Upper lobe of left lung (tissue), 6 donors: Measurements from ENCODE around the gene NCAPD3. TPM values are rescaled to one million over a fixed set of nuclear protein-coding genes. Genes with fewer than 3 reads are reported as not detected.

Experiments used
- ATAC-seq, 2 donors: fragments of 200-7000 bp; cut with Tn5 transposase; one replicate each; pipeline ENCODE4 v1.9.1; 2022; ENCODE audit warnings: mild to moderate bottlenecking in 2 of 2, moderate library complexity in 2 of 2; ENCODE audit not compliant: low FRiP score in 2 of 2
- DNase-seq, 2 donors: peaks; one replicate each; pipeline ENCODE4 v3.0.0-alpha.2; 2019 to 2020
- H3K27ac ChIP-seq, 4 donors: fragments of 200-600 bp; sonication (generic); one replicate each; pipeline ENCODE4 v1.5.1; 2016 to 2019
- H3K27me3 ChIP-seq, 4 donors: fragments of 200-600 bp; sonication (generic); one replicate each; pipeline ENCODE4 v1.5.1; 2017 to 2019
- H3K36me3 ChIP-seq, 4 donors: fragments of 200-600 bp; sonication (generic); one replicate each; pipeline ENCODE4 v1.5.1; 2016 to 2019
- H3K4me1 ChIP-seq, 4 donors: fragments of 200-600 bp; sonication (generic); one replicate each; pipeline ENCODE4 v1.5.1; 2018 to 2019
- H3K4me3 ChIP-seq, 4 donors: fragments of 200-600 bp; sonication (generic); one replicate each; pipeline ENCODE4 v1.5.1; 2017 to 2019; ENCODE audit warnings: mild to moderate bottlenecking in 2 of 4, moderate library complexity in 1 of 4
- H3K9me3 ChIP-seq, 4 donors: fragments of 200-600 bp; sonication (generic); one replicate each; pipeline ENCODE4 v1.5.1; 2018 to 2019
- EP300 ChIP-seq, 4 donors: sonication (generic); formaldehyde crosslinking; IDR thresholded peaks; one replicate each; pipeline ENCODE4 v1.5.1; 2017; ENCODE audit warnings: antibody characterized with exemption in 4 of 4, control low read depth in 2 of 4
- POLR2A ChIP-seq, 4 donors: fragments of 450-650 bp; IDR thresholded peaks; one replicate each; pipeline ENCODE4 v1.5.1; 2016 to 2017; ENCODE audit warnings: antibody characterized with exemption in 4 of 4, mild to moderate bottlenecking in 2 of 4
- POLR2AphosphoS5 ChIP-seq, 2 donors: sonication (generic); formaldehyde crosslinking; IDR thresholded peaks; one replicate each; pipeline ENCODE4 v1.5.1; 2017; ENCODE audit warnings: antibody characterized with exemption in 2 of 2
- WGBS, 2 donors: methylation state at CpG; one replicate each; pipeline ENCODE4 v1.1.5; 2017 to 2018; 5-methylcytosine and 5-hydroxymethylcytosine counted together
- total RNA-seq, 6 donors: library from RNA; depleted of rRNA in 4 of 6; stranded (reverse); fragments of >200 nt in 4 of 6; gene quantifications; one replicate each; pipeline versions ENCODE4 v1.1.0 to v1.2.1, GENCODE V29; 2016 to 2021
- TF ChIP-seq, protein P1 (sequence below), 6 experiments: fragments of 450-650 bp in 4 of 6; fragments of 200-600 bp in 2 of 6; sonication (generic) in 2 of 6; IDR thresholded peaks; one replicate each; pipeline ENCODE4 v1.5.1; 2016 to 2019; ENCODE audit warnings: antibody characterized with exemption in 6 of 6
- donor health status: DM: no; HTN: no; CAD: no; lungs with moderate emphysema.
- donor health status: DM: no; HTN: yes; CAD: no; lungs with severe emphysema.

Gene NCAPD3
- total RNA-seq, 6 donors from 2014 or later: 9.9 to 32.5 (median 15.8) TPM

DNA sequence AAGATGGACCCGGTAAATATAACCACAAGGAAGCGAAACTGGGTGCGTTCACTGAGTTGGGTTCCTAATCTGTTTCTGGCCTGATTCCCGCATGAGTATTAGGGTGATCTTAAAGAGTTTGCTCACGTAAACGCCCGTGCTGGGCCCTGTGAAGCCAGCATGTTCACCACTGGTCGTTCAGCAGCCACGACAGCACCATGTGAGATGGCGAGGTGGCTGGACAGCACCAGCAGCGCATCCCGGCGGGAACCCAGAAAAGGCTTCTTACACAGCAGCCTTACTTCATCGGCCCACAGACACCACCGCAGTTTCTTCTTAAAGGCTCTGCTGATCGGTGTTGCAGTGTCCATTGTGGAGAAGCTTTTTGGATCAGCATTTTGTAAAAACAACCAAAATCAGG, 74.4 kb downstream of the NCAPD3 start:
- no peak overlapping the region for H3K27ac ChIP-seq
- DNase-seq: no peak
- no peak for ATAC-seq
- H3K4me3 ChIP-seq: no peak overlapping the region
- H3K27me3 ChIP-seq: no peaks in the 10 kb centered on the region
- WGBS, 2 donors: 93 to 94% methylated on average over 13 to 16 of the region's 16 CpGs
- H3K36me3 ChIP-seq: peaks cover 5 to 74% (median 30%) of the 10 kb centered on the region in 4 donors
- H3K9me3 ChIP-seq: no peaks in the 10 kb centered on the region
- no peaks in the 10 kb centered on the region for H3K4me1 ChIP-seq
- TF ChIP-seq POLR2A (IDR thresholded peaks at IDR 0.05): no peak
- no peak for TF ChIP-seq EP300 (IDR thresholded peaks at IDR 0.05)
- TF ChIP-seq POLR2AphosphoS5 (IDR thresholded peaks at IDR 0.05): no peak
- TF ChIP-seq, protein P1, sequence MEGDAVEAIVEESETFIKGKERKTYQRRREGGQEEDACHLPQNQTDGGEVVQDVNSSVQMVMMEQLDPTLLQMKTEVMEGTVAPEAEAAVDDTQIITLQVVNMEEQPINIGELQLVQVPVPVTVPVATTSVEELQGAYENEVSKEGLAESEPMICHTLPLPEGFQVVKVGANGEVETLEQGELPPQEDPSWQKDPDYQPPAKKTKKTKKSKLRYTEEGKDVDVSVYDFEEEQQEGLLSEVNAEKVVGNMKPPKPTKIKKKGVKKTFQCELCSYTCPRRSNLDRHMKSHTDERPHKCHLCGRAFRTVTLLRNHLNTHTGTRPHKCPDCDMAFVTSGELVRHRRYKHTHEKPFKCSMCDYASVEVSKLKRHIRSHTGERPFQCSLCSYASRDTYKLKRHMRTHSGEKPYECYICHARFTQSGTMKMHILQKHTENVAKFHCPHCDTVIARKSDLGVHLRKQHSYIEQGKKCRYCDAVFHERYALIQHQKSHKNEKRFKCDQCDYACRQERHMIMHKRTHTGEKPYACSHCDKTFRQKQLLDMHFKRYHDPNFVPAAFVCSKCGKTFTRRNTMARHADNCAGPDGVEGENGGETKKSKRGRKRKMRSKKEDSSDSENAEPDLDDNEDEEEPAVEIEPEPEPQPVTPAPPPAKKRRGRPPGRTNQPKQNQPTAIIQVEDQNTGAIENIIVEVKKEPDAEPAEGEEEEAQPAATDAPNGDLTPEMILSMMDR (IDR thresholded peaks at IDR 0.05): no peak

DNA sequence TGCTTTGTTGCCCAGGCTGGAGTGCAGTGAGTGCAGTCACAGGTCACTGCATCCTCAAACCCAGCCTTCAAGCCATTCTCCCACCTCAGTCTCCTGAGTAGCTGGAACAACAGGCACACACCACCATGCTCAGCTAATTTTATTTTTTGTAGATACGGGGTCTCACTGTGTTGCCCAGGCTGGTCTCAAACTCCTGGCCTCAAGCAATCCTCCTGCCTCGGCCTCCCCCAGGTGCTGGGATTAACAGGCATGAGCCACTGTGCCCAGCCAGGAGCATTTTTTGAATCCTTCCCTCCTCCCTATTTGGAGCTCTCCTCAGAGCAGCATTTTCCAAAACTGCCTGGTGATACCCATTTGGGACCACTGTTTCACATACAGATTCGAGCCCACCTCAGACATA, 77.2 kb downstream of the NCAPD3 start:
- Histone ChIP-seq H3K36me3 (peaks cover 2 to 54% (median 16%) of the 10 kb centered on the region in 4 donors), H3K4me3 (no peak overlapping the region), H3K27me3 (no peaks in the 10 kb centered on the region), H3K27ac (no peak overlapping the region), H3K4me1 (no peaks in the 10 kb centered on the region), H3K9me3 (no peaks in the 10 kb centered on the region)
- WGBS, 2 donors: 88 to 98% methylated on average over 3 of the region's 3 CpGs
- ATAC-seq: no peak
- TF ChIP-seq EP300 (IDR thresholded peaks at IDR 0.05) (no peak), POLR2AphosphoS5 (IDR thresholded peaks at IDR 0.05) (no peak), POLR2A (IDR thresholded peaks at IDR 0.05) (no peak)
- TF ChIP-seq, protein P1 (IDR thresholded peaks at IDR 0.05): no peak
- DNase-seq: no peak

DNA sequence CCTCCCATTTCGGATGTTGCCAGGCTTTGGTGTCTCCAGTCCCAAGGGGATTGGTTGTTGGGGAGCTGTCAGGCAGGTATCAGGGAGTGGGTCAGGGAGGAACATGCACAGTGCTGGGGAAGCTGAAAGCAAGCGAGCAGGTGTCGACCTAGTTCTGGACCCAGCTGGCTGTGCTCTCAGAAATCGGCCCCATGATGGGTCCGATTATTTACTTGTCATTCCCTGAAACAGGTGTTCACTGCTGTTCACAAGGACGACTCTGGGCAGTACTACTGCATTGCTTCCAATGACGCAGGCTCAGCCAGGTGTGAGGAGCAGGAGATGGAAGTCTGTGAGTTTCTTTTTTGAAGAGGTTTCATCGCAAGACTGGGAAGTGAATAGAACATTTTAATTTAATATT, 78.1 kb downstream of the NCAPD3 start:
- ATAC-seq (no peak), DNase-seq (no peak)
- H3K4me1 ChIP-seq: no peaks in the 10 kb centered on the region
- no peak overlapping the region for H3K27ac ChIP-seq
- H3K4me3 ChIP-seq: no peak overlapping the region
- no peaks in the 10 kb centered on the region for H3K9me3 ChIP-seq
- H3K36me3 ChIP-seq: peaks cover 0 to 50% (median 11%) of the 10 kb centered on the region in 4 donors
- no peaks in the 10 kb centered on the region for H3K27me3 ChIP-seq
- 87 to 96% methylated on average over 7 to 8 of the region's 8 CpGs for WGBS, 2 donors
- TF ChIP-seq POLR2AphosphoS5 (IDR thresholded peaks at IDR 0.05) (no peak), POLR2A (IDR thresholded peaks at IDR 0.05) (no peak), EP300 (IDR thresholded peaks at IDR 0.05) (no peak)
- TF ChIP-seq, protein P1 (IDR thresholded peaks at IDR 0.05): no peak

DNA sequence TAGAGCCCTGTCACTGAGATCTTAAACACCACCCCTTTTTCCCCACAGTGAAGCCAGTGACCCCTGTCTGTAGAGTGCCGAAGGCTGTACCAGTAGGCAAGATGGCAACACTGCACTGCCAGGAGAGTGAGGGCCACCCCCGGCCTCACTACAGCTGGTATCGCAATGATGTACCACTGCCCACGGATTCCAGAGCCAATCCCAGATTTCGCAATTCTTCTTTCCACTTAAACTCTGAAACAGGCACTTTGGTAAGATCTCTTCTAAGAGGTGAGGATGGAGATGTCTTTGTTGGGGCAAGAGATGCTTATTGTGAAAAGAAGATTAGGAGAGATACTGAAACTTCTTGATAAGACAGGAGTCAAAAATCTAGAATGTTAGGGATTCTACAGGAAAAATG, 79.0 kb downstream of the NCAPD3 start:
- Histone ChIP-seq H3K4me1 (peaks cover 0 to 2% (median under 1%) of the 10 kb centered on the region in 4 donors), H3K4me3 (no peak overlapping the region), H3K36me3 (peaks cover 0 to 42% (median 8%) of the 10 kb centered on the region in 4 donors), H3K27me3 (no peaks in the 10 kb centered on the region), H3K9me3 (no peaks in the 10 kb centered on the region), H3K27ac (no peak overlapping the region)
- ATAC-seq (no peak), DNase-seq (no peak)
- TF ChIP-seq POLR2A (IDR thresholded peaks at IDR 0.05): no peak
- no peak for TF ChIP-seq EP300 (IDR thresholded peaks at IDR 0.05)
- TF ChIP-seq, protein P1 (IDR thresholded peaks at IDR 0.05): no peak
- TF ChIP-seq POLR2AphosphoS5 (IDR thresholded peaks at IDR 0.05): no peak
- 65 to 84% methylated on average over 5 of the region's 5 CpGs for WGBS, 2 donors

DNA sequence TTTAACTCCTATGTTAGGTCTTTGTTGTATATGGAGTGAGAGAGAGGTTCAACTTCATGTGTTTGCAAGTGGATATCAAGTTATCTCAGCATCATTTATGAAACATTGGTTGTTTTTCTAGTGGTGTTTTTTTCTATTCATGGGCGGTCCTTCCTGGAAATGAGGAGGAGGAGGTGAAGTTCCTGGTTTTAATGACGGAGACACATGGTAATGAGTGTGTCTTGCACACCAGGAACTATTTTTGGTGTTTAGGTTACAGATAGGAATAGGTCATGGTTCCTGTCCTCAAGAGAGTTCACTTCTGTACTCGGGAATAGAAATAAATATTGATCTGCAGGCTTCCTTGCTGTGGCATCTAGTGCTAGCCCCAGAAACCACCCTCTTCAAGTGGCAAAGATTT, 80.0 kb downstream of the NCAPD3 start:
- no peaks in the 10 kb centered on the region for H3K9me3 ChIP-seq
- H3K27me3 ChIP-seq: no peaks in the 10 kb centered on the region
- 57 to 70% methylated on average over 3 of the region's 3 CpGs for WGBS, 2 donors
- TF ChIP-seq POLR2A (IDR thresholded peaks at IDR 0.05) (no peak), EP300 (IDR thresholded peaks at IDR 0.05) (no peak), POLR2AphosphoS5 (IDR thresholded peaks at IDR 0.05) (no peak)
- TF ChIP-seq, protein P1 (IDR thresholded peaks at IDR 0.05): no peak
- ATAC-seq: no peak
- peaks cover 0 to 33% (median 5%) of the 10 kb centered on the region in 4 donors for H3K36me3 ChIP-seq
- H3K4me1 ChIP-seq: peaks cover 0 to 6% (median 5%) of the 10 kb centered on the region in 4 donors
- H3K4me3 ChIP-seq: no peak overlapping the region
- no peak for DNase-seq
- H3K27ac ChIP-seq: no peak overlapping the region
